Esophagus muscularis mucosa (tissue), 3 donors: ENCODE measurements around the gene MYL3.

Experiments
- CTCF ChIP-seq, 3 experiments: fragments of 200-600 bp in 2 of 3; fragments of 450-650 bp in 1 of 3; sonication (generic) in 2 of 3; IDR thresholded peaks; one replicate each; pipeline ENCODE4 v1.5.1; 2017 to 2019; ENCODE audit warnings: antibody characterized with exemption in 3 of 3, mild to moderate bottlenecking in 2 of 3, moderate library complexity in 1 of 3
- EP300 ChIP-seq: sonication (generic); formaldehyde crosslinking; IDR thresholded peaks from one replicate; pipeline ENCODE4 v1.6.1; 2017; ENCODE audit warnings: antibody characterized with exemption

- TF ChIP-seq CTCF (IDR thresholded peaks at IDR 0.05) (no peak), EP300 (no peak)
These were observed 35.3 kb upstream of the MYL3 start for GRCh38 chr3:46898321-46899150.
